ENCODE results near the gene ZACN. TPM values are rescaled to one million over a fixed set of nuclear protein-coding genes. Genes with fewer than 3 reads are reported as not detected.

ZACN gene
- total RNA-seq, result under 1 TPM; 0.14 to 0.15 TPM

DNA sequence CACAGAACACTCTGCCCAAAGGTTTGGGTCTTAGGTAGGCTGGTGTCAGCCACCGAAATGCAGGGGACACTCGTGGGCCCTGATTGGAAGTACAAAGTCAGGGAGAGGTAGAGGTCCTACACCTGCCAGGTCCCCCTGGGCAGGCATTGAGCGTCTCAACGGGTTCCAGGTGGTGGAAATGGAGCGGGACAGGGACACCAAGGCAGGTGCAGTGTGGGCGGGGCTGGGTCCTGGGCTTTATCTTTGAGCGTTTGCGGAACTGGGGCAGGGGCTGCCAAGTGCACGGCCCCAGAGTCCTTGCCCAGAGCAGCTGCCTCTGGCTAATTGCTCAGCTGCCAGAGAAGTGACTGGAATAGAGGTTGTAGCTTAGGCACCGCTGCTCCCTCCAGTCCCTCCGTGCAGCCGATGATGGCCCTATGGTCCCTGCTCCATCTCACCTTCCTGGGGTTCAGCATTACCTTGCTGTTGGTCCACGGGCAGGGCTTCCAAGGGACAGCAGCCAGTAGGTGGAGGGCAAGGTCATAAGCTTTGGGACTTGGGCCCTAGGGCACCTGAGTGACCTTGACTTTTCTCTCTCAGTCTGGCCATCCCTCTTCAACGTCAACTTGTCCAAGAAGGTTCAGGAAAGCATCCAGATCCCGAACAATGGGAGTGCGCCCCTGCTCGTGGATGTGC, at the start of gene ZACN:
Gene ZACN (plus strand): TSS at position 323 of the 675 bp plus-strand sequence. CDS start 83 bp downstream, at position 406.

DNA sequence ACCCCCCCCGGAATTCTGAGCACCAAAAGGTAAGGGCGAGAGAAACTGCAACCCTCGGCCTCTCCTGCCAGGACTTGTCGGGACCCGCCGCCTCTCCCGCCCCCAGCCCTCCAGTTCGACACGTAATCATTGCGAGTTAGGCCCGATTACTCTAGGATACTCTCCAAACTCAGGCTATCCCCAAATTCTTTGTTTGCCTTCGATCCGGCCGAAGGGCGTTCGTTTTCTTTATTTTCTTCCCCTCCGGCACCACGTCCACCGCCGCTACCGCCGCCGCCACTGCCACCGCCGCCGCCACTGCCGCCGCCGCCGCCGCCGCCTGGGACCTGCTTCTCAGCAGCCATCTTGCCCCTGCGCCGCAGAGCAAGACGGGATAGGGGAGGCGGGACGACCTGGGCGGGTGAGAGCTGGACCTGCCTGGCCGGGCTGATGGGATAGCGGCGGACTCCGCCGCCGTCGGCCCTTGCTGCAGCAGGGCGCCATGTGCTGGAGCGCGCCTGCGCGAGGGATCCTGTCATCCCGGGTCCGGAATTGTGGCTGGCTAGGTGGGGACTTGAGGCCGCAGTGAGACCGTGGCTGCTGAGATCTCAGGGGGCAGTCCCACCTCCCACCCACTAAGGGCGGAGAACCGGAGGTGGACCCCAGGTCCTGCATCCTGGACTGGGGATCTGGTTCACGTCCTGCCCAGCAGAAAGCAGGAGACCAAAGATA, 6.7 kb upstream of the ZACN start, which contains the start of gene SRP68:
Gene SRP68 (minus strand): TSS at position 370 of the 711 bp plus-strand sequence. CDS start 26 bp downstream, at position 344.

DNA sequence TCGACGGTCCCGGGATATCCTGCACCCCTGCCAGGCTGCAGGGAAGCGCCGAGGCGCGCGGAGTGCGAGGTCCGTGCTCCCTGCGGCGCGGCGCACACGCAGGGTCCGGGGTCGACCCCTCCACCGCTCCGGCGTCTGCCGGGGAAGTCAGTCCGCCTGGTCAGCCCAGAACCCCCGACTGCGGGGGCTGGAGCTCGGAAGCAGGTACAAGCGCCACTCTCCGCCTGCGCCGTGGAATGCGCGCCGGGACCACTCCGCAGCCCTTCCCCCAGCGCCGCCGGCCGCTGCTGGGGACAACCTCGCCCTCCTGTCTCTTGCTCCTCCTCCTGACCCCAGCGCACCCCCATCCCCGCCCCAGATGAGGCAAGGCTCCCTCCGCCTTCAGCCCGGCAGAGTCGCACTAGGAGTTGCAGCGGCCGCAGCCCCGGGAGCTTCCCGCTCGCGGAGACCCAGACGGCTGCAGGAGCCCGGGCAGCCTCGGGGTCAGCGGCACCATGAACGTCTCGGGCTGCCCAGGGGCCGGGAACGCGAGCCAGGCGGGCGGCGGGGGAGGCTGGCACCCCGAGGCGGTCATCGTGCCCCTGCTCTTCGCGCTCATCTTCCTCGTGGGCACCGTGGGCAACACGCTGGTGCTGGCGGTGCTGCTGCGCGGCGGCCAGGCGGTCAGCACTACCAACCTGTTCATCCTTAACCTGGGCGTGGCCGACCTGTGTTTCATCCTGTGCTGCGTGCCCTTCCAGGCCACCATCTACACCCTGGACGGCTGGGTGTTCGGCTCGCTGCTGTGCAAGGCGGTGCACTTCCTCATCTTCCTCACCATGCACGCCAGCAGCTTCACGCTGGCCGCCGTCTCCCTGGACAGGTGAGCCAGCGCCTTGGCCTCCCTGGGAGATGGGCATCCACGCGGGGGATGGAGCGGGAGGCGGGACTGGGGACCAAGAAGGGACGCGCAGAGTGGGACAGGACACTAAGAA, 4.3 kb upstream of the ZACN start, which contains the start of gene GALR2:
Gene GALR2 (plus strand): TSS at position 392 of the 974 bp plus-strand sequence. CDS start 103 bp downstream, at position 495.

DNA sequence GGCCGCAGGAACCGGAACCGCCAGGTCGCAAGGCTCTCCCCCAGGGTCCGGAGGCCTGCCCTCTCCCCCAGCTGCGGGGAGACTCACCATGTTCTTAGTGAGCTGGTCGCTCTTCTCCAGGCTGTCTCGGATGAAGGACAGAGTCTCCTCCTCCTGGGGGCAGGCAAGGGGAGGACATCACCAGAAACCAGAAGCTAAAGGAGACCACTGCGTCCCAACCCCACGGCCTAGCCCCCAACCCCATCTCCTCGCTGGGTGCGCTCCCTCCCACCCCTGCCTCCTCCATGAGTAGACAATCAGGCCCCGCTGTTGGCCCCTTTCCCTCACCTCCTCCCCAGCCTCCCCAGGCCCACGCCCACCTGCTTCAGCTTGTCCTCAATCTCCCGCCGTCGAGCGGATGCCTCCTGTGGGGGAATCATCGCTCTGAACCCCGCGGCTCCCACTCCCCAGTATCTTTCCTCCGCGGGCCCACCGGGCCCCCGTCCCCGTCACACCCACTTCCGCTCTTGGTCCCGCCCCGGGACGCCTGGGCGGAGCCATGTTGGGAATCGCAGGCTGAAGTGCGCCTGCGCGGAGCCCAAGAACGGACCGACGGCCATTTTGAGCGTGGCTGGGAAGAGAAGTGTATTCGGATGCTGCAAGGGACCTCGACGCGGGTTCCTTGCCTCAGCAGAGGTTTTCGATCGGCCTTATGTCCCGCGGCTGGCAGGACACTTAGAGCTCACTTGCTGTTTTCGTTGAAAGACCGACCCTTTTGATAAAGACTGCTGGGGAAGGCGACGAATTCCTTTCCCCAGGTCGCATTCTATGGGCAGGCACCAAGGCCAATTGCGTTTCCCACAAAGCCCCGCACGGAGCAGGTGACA, 24.5 kb downstream of the ZACN start, which contains the start of gene EXOC7:
Gene EXOC7 (minus strand): TSS at position 514 of the 866 bp plus-strand sequence. CDS start 95 bp downstream, at position 419.

Small RNA genes lying within 50 kb of the gene (microRNA-seq; reads per million reads assigned to microRNA genes)
- gene MIR6868 (ENCODE audit: borderline microRNAs expressed, borderline replicate concordance), result not detected

Other genes with a start within 250 kb of the ZACN start
- 100 to 1,000 TPM; 170 to 185 TPM for gene UNC13D, start 234.8 kb upstream of the ZACN start, total RNA-seq
- 10 to 100 TPM; 84.7 to 87.8 TPM for gene WBP2, start 223.8 kb upstream of the ZACN start, total RNA-seq
- gene TRIM47, start 200.6 kb upstream of the ZACN start, total RNA-seq, result 10 to 100 TPM; 26.7 to 33.0 TPM
- 10 to 100 TPM; 29.1 to 30.9 TPM for gene TRIM65, start 182.2 kb upstream of the ZACN start, total RNA-seq
- 10 to 100 TPM; 86.9 to 87.8 TPM for gene MRPL38, start 174.3 kb upstream of the ZACN start, total RNA-seq
- gene FBF1, start 138.1 kb upstream of the ZACN start, total RNA-seq, result 10 to 100 TPM; 15.9 to 20.2 TPM
- 10 to 100 TPM; 23.8 to 26.4 TPM for gene ACOX1, start 100.0 kb upstream of the ZACN start, total RNA-seq
- 10 to 100 TPM; 18.1 to 20.2 TPM for gene TEN1, start 99.9 kb upstream of the ZACN start, total RNA-seq
- 1 to 10 TPM; 5.5 to 6.9 TPM for gene CDK3, start 78.3 kb upstream of the ZACN start, total RNA-seq
- under 1 TPM; 0.14 to 0.18 TPM for gene EVPL, start 51.9 kb upstream of the ZACN start, total RNA-seq
- 10 to 100 TPM; 80.3 to 83.5 TPM for gene SRP68, start 6.7 kb upstream of the ZACN start, total RNA-seq
- gene GALR2, start 4.4 kb upstream of the ZACN start, total RNA-seq, result under 1 TPM in 1 of 2 experiments, not detected in 1; 0.15 TPM
- gene EXOC7, start 24.6 kb downstream of the ZACN start, total RNA-seq, result 100 to 1,000 TPM; 131 TPM
- 1 to 10 TPM; 1.6 to 1.9 TPM for gene FOXJ1, start 62.1 kb downstream of the ZACN start, total RNA-seq
- 100 to 1,000 TPM; 117 to 127 TPM for gene RNF157, start 161.3 kb downstream of the ZACN start, total RNA-seq
- 100 to 1,000 TPM; 447 to 450 TPM for gene UBALD2, start 186.2 kb downstream of the ZACN start, total RNA-seq
- 1 to 10 TPM; 2.2 to 2.3 TPM for gene QRICH2, start 229.1 kb downstream of the ZACN start, total RNA-seq